Lower lobe of right lung (tissue), 1 donor: ENCODE measurements around the gene ANGPTL5. TPM values are rescaled to one million over a fixed set of nuclear protein-coding genes. Genes with fewer than 3 reads are reported as not detected.

Experiments used
- total RNA-seq: library from RNA; stranded (reverse); fragmentation: NEBNext Ultra II Directional; extraction: Animal tissue kit (Norgen Biotek cat#: 25700); gene quantifications from one replicate; pipeline ENCODE4 v1.2.1, GENCODE V29; 2021
- donor health status: DM: no; HTN: yes; CAD: no; lungs with severe emphysema.

The ANGPTL5 gene
- total RNA-seq, 1 donor from 2014 or later, result 0.71 TPM

Other genes starting within 250 kb of the ANGPTL5 start
- gene CEP126, start 1.5 kb downstream of the ANGPTL5 start, total RNA-seq, result 6.4 TPM
- gene CFAP300, start 130.9 kb upstream of the ANGPTL5 start, total RNA-seq, result 7.2 TPM
- gene YAP1, start 193.9 kb upstream of the ANGPTL5 start, total RNA-seq, result 105 TPM